GM21825 (cell line): ENCODE measurements around the gene EFCAB13.
"Not testable (repeated sequence)": the region's sequence is repeated elsewhere in the genome, so short reads cannot be mapped to it uniquely, and the experiment has no call there.

Source experiments
- ATAC-seq: cut with Tn5 transposase; IDR thresholded peaks from one replicate; pipeline ENCODE4 v1.9.1; 2021; ENCODE audit warnings: mild to moderate bottlenecking, moderate library complexity; ENCODE audit not compliant: unreplicated experiment

Gene EFCAB13

DNA sequence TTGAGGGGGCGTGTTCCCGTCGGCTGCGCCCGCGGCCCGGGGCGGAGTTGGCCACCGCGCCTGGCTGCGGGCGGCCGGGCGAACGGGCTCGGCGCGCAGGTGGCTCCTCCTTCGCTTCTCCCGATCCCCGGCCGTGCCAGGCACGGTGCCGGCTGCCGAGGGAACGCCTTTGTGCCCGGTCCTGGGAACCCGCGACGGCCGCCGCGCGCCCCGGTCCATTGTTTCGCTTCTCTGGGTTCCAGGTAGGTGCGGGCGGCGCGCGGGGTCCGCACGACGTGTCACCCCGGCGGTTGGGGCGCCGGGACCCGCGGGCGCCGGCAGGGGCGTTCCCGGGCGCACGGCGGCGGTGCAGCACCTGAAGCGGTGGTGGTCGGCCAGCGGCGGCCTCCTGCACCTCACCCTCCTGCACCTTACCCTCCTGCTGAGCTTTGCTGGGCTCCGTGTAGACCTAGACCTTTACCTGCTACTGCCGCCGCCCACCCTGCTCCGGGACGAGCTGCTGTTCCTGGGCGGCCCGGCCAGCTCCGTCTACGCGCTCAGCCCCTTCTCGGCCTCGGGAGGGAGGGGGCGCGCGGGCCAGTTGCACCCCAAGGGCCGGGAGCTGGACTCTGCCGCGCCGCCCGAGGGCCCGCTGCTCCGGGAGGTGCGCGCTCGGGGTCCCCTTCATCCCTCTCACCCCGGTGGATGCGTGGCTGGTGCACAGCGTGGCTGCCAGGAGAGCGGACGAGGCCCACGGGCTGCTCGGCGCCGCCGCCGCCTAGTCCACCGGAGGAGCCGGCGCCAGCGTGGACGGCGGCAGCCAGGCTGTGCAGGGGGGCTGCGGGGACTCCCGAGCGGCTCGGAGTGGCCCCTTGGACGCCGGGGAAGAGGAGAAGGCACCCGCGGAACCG, 99.9 kb downstream of the EFCAB13 start:
- ATAC-seq: no peak

DNA sequence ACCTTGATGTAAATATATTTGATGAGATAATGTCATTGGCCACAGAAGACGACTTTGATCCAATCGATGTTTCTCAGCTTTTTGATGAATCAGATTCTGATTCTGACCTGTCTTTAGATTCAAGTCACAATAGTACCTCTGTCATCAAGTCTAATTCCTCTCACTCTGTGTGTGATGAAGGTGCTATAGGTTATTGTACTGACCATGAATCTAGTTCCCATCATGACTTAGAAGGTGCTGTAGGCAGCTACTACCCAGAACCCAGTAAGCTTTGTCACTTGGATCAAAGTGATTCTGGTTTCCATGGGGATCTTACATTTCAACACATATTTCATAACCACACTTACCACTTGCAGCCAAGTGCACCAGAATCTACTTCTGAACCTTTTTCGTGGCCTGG, 101.5 kb downstream of the EFCAB13 start:
- not testable (repeated sequence) for ATAC-seq

DNA sequence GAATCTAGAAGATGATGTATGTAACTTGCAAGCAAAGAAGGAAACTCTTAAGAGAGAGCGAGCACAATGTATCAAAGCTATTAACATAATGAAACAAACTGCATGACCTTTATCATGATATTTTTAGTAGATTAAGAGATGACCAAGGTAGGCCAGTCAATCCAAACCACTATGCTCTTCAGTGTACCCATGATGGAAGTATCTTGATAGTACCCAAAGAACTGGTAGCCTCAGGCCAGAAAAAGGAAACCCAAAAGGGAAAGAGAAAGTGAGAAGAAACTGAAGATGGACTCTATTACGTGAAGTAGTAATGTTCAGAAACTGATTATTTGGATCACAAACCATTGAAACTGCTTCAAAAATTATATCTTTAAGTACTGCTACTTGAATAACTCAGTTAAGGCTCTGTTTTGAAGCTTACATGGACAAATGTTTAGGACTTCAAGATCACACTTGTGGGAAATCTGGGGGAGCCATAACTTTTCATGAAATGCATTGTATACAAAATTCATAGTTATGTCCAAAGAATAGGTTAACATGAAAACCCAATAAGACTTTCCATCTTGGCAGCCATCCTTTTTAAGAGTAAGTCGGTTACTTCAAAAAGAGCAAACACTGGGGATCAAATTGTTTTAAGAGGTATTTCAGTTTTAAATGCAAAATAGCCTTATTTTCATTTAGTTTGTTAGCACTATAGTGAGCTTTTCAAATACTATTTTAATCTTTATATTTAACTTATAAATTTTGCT, 102.3 kb downstream of the EFCAB13 start:
- not testable (repeated sequence) for ATAC-seq

DNA sequence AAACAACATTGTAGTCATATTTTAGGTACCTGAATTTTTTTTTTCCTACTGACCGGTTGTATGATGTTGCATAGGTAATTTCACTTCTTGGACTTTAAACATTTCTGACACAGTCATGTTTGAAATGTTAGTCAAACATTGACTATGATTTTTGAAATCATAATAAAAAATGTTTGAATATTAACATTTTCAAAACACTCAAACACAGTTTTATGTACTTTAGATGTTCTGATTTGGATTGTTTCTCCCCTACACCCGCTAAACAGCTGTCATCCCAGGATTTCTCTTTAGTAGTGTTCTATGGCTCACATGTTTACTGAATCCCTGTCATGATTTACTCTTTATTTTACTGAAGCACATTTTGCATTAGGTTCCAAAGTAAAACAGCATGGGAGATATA, 104.2 kb downstream of the EFCAB13 start:
- no peak for ATAC-seq

DNA sequence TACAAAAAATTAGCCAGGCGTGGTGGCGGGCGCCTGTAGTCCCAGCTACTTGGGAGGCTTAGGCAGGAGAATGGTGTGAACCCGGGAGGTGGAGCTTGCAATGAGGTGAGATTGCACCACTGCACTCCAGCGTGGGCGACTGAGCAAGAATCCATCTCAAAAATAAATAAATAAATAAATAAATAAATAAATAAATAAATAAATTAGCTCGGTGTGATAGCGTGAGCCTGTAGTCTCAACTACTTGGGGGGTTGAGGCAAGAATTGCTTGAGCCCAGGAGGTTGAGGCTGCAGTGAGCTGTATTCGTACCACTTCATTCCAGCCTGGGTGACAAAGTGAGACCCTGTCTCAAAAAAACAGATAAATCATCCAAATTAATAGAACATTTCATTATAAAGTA, 108.5 kb downstream of the EFCAB13 start:
- ATAC-seq: not testable (repeated sequence)

DNA sequence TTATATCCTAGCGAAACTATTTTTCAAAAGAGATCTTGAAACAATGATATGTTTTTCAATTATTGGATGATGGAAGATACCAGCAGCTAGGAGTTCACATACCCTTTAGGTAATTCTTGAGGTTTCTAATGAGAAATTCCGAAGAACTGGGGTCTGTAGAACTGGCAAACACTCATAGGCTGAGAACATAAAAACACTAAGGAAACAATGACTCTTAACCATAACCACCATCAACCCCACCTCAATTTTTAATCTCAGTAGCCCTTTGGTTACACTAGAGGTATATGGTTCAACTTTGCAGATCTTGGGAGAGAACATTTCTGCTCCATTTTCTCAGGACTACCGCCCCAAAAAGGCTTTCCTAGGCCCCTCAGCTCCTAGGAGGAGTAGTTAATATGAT, 141.4 kb downstream of the EFCAB13 start:
- ATAC-seq: no peak

DNA sequence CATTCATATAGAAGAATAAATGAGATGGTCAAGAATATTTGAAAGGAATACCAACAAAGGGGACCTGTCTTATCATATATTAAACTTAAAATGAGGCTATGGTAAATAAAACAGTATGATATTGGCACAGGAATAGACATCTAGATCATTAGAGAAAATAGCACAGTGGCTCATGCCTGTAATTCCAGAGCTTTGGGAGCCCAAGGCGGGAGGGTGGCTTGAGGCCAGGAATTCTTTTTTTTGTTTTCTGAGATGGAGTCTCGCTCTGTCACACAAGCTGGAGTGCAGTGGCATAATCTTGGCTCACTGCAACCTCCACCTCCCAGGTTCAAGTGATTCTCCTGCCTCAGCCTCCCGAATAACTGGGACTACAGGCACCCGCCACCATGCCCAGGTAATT, 143.2 kb downstream of the EFCAB13 start:
- not testable (repeated sequence) for ATAC-seq

DNA sequence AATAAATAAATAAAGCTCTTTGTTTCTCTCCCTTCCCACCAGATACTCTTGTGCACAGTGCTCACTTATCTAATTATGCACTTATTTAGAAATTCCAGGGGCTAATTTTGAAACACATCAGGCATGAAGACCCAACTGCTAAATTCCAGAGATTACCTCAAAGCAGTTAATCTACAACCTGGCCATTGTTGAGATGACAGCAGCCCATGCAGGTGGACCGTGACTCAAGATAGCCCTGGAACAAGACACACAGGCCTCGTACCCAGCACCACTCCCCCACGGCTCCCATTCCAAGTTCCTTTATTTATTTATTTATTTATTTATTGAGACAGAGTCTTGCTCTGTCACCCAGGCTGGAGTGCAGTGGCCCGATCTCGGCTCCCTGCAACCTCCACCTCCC, 147.1 kb downstream of the EFCAB13 start:
- no peak for ATAC-seq

DNA sequence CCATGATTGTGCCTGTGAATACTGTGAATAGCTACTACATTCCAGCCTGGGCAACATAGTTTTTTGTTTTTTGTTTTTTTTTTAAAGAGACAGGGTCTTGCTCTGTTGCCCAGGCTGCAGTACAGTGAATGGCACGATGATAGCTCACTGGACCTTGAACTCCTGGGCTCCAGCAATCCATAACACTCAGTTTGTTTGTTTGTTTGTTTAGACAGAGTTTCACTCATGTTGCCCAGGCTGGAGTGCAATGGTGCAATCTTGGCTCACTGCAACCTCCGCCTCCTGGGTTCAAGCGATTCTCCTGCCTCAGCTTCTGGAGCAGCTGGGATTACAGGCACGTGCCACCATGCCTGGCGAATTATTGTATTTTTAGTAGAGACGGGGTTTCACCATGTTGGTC, 148.3 kb downstream of the EFCAB13 start:
- ATAC-seq: not testable (repeated sequence)
